Activated T-cell treated with anti-CD3 and anti-CD28 coated beads, Interleukin-2, amount 50 U/mL, for 24 hours (primary cell): ENCODE data around the gene CSRP1.
"Not testable (repeated sequence)": the region's sequence is repeated elsewhere in the genome, so short reads cannot be mapped to it uniquely, and the experiment has no call there.

ENCODE experiments used
- DNase-seq: peaks from one replicate; pipeline ENCODE4 v3.0.0-alpha.2; 2020
- H3K27ac Mint-ChIP-seq: 2 replicates; pipeline ENCODE4 v1.8.0; 2020; ENCODE audit warnings: mild to moderate bottlenecking, mixed read lengths
- H3K27me3 Mint-ChIP-seq: 2 replicates; pipeline ENCODE4 v1.8.0; 2020; ENCODE audit warnings: mixed read lengths
- H3K36me3 Mint-ChIP-seq: 2 replicates; pipeline ENCODE4 v1.8.0; 2020; ENCODE audit warnings: low read depth, mixed read lengths
- H3K4me1 Mint-ChIP-seq: 2 replicates; pipeline ENCODE4 v1.8.0; 2020; ENCODE audit warnings: low read depth, mixed read lengths
- H3K4me3 Mint-ChIP-seq: 2 replicates; pipeline ENCODE4 v1.8.0; 2020; ENCODE audit warnings: mild to moderate bottlenecking, moderate library complexity, mixed read lengths
- H3K9me3 Mint-ChIP-seq: 2 replicates; pipeline ENCODE4 v1.8.0; 2020; ENCODE audit warnings: mixed read lengths

CSRP1 gene

GRCh38 chr1:201530741-201531531 is 24.0 kb upstream of the CSRP1 start:
- Mint-ChIP-seq H3K27me3 (peaks cover 13% of the 10 kb centered on the region), H3K36me3 (peaks cover 33% of the 10 kb centered on the region), H3K9me3 (no peaks in the 10 kb centered on the region), H3K4me3 (no peak overlapping the region), H3K4me1 (peaks cover 12% of the 10 kb centered on the region), H3K27ac (peak overlapping the region; percentile 8)
- DNase-seq: peak; percentile 55

GRCh38 chr1:201528631-201529252 is 21.8 kb upstream of the CSRP1 start:
- peaks cover 5% of the 10 kb centered on the region for H3K27me3 Mint-ChIP-seq
- H3K4me1 Mint-ChIP-seq: peaks cover 5% of the 10 kb centered on the region
- H3K9me3 Mint-ChIP-seq: no peaks in the 10 kb centered on the region
- H3K27ac Mint-ChIP-seq: no peak overlapping the region
- H3K4me3 Mint-ChIP-seq: no peak overlapping the region
- H3K36me3 Mint-ChIP-seq: peaks cover 44% of the 10 kb centered on the region
- DNase-seq: no peak

GRCh38 chr1:201527879-201528278 is 21.0 kb upstream of the CSRP1 start:
- Mint-ChIP-seq H3K27ac (no peak overlapping the region), H3K27me3 (peaks cover 5% of the 10 kb centered on the region), H3K9me3 (no peaks in the 10 kb centered on the region), H3K4me3 (no peak overlapping the region), H3K36me3 (peaks cover 43% of the 10 kb centered on the region), H3K4me1 (peaks cover 5% of the 10 kb centered on the region)
- no peak for DNase-seq

GRCh38 chr1:201525193-201525778 is 18.4 kb upstream of the CSRP1 start:
- H3K27ac Mint-ChIP-seq: no peak overlapping the region
- H3K9me3 Mint-ChIP-seq: no peaks in the 10 kb centered on the region
- H3K36me3 Mint-ChIP-seq: peaks cover 45% of the 10 kb centered on the region

GRCh38 chr1:201520046-201520575 is 13.2 kb upstream of the CSRP1 start:
- H3K27me3 Mint-ChIP-seq, H3K9me3 Mint-ChIP-seq, DNase-seq, H3K4me3 Mint-ChIP-seq, H3K27ac Mint-ChIP-seq: not testable (repeated sequence)
- H3K36me3 Mint-ChIP-seq: peaks cover 43% of the 10 kb centered on the region
- H3K4me1 Mint-ChIP-seq: peaks cover 10% of the 10 kb centered on the region

More at GRCh38 chr1:201525193-201525778, 18.4 kb upstream of the CSRP1 start:
- Mint-ChIP-seq H3K27me3 (no peaks in the 10 kb centered on the region), H3K4me3 (no peak overlapping the region), H3K4me1 (no peaks in the 10 kb centered on the region)
- no peak for DNase-seq

- Mint-ChIP-seq H3K36me3 (peaks cover 34% of the 10 kb centered on the region), H3K27ac (no peak overlapping the region), H3K27me3 (no peaks in the 10 kb centered on the region), H3K4me3 (no peak overlapping the region), H3K9me3 (no peaks in the 10 kb centered on the region), H3K4me1 (peaks cover 10% of the 10 kb centered on the region)
- no peak for DNase-seq
Observed at GRCh38 chr1:201518071-201518470, 11.1 kb upstream of the CSRP1 start.

- H3K4me3 Mint-ChIP-seq: no peak overlapping the region
- H3K27me3 Mint-ChIP-seq: no peaks in the 10 kb centered on the region
- no peaks in the 10 kb centered on the region for H3K9me3 Mint-ChIP-seq
- peaks cover 33% of the 10 kb centered on the region for H3K36me3 Mint-ChIP-seq
- no peak overlapping the region for H3K27ac Mint-ChIP-seq
- H3K4me1 Mint-ChIP-seq: peaks cover 10% of the 10 kb centered on the region
- no peak for DNase-seq
Observed at GRCh38 chr1:201517631-201518030, 10.7 kb upstream of the CSRP1 start.

GRCh38 chr1:201516511-201517127 is 9.7 kb upstream of the CSRP1 start:
- H3K36me3 Mint-ChIP-seq: peaks cover 23% of the 10 kb centered on the region
- no peaks in the 10 kb centered on the region for H3K27me3 Mint-ChIP-seq
- DNase-seq: no peak
- peaks cover 10% of the 10 kb centered on the region for H3K4me1 Mint-ChIP-seq
- no peaks in the 10 kb centered on the region for H3K9me3 Mint-ChIP-seq
- no peak overlapping the region for H3K4me3 Mint-ChIP-seq
- H3K27ac Mint-ChIP-seq: no peak overlapping the region

GRCh38 chr1:201515895-201516294 is 9.0 kb upstream of the CSRP1 start:
- Mint-ChIP-seq H3K27ac (no peak overlapping the region), H3K4me3 (no peak overlapping the region), H3K27me3 (no peaks in the 10 kb centered on the region), H3K9me3 (no peaks in the 10 kb centered on the region), H3K4me1 (peaks cover 10% of the 10 kb centered on the region), H3K36me3 (peaks cover 20% of the 10 kb centered on the region)
- no peak for DNase-seq

- peaks cover 16% of the 10 kb centered on the region for H3K36me3 Mint-ChIP-seq
- H3K4me3 Mint-ChIP-seq: no peak overlapping the region
- DNase-seq: no peak
- no peaks in the 10 kb centered on the region for H3K27me3 Mint-ChIP-seq
- H3K27ac Mint-ChIP-seq: no peak overlapping the region
- peaks cover 10% of the 10 kb centered on the region for H3K4me1 Mint-ChIP-seq
- H3K9me3 Mint-ChIP-seq: no peaks in the 10 kb centered on the region
Observed at GRCh38 chr1:201515062-201515750, 8.3 kb upstream of the CSRP1 start.

GRCh38 chr1:201514466-201514865 is 7.5 kb upstream of the CSRP1 start:
- Mint-ChIP-seq H3K4me1 (peaks cover 10% of the 10 kb centered on the region), H3K27ac (no peak overlapping the region), H3K27me3 (no peaks in the 10 kb centered on the region), H3K9me3 (no peaks in the 10 kb centered on the region), H3K36me3 (peaks cover 11% of the 10 kb centered on the region), H3K4me3 (no peak overlapping the region)
- no peak for DNase-seq

- Mint-ChIP-seq H3K4me3 (no peak overlapping the region), H3K4me1 (peaks cover 13% of the 10 kb centered on the region), H3K27me3 (no peaks in the 10 kb centered on the region), H3K36me3 (peaks cover 8% of the 10 kb centered on the region), H3K9me3 (no peaks in the 10 kb centered on the region), H3K27ac (no peak overlapping the region)
- no peak for DNase-seq
Observed at GRCh38 chr1:201513498-201514243, 6.7 kb upstream of the CSRP1 start.

GRCh38 chr1:201511941-201512539 is 5.1 kb upstream of the CSRP1 start:
- no peak overlapping the region for H3K4me3 Mint-ChIP-seq
- no peaks in the 10 kb centered on the region for H3K27me3 Mint-ChIP-seq
- H3K4me1 Mint-ChIP-seq: peaks cover 23% of the 10 kb centered on the region
- no peak for DNase-seq
- no peak overlapping the region for H3K27ac Mint-ChIP-seq
- H3K36me3 Mint-ChIP-seq: peaks cover 6% of the 10 kb centered on the region
- no peaks in the 10 kb centered on the region for H3K9me3 Mint-ChIP-seq
